ENCODE measurements around the gene SPHK1. TPM values are rescaled to one million over a fixed set of nuclear protein-coding genes. Genes with fewer than 3 reads are reported as not detected.

Gene SPHK1
- total RNA-seq, result 8.5 TPM
- long read RNA-seq, transcript SPHK1-210 (6 exons, 1,821 nt), result major isoform, 11 of 30 reads
- long read RNA-seq, partial matches to known transcripts, result 2 of 30 reads
- long read RNA-seq, other reads (novel, unspliced or antisense), result 12 of 30 reads

GRCh38 chr17:76384222-76384986 is at the start of gene SPHK1:
TSS of gene SPHK1 (plus strand) at chr17:76384609. CDS start at chr17:76385645, 1,036 bp downstream.
- no peak for TF ChIP-seq CTCF (IDR thresholded peaks at IDR 0.05)
- Histone ChIP-seq H3K4me1 (peaks cover 33% of the 10 kb centered on the region), H3K9me3 (no peaks in the 10 kb centered on the region), H3K4me3 (peak within 1 kb of the TSS; percentile 68), H3K27ac (peak within 1 kb of the TSS; percentile 77), H3K36me3 (no peaks in the 10 kb centered on the region), H3K27me3 (no peaks in the 10 kb centered on the region)
- ATAC-seq, result peak; percentile 88
- intact Hi-C loops (cut with DNase I), result no loop called here
- peak; percentile 88 for DNase-seq

- intact Hi-C loops (cut with DNase I), result no loop called here
- DNase-seq (no peak), ATAC-seq (no peak)
- TF ChIP-seq CTCF (IDR thresholded peaks at IDR 0.05), result no peak
- Histone ChIP-seq H3K4me1 (no peaks in the 10 kb centered on the region), H3K27me3 (no peaks in the 10 kb centered on the region), H3K4me3 (no peak overlapping the region), H3K36me3 (peaks cover 13% of the 10 kb centered on the region), H3K9me3 (no peaks in the 10 kb centered on the region), H3K27ac (no peak overlapping the region)
Observed at GRCh38 chr17:76335716-76336381, 48.6 kb upstream of the SPHK1 start.

GRCh38 chr17:76336756-76337412 is 47.5 kb upstream of the SPHK1 start:
- Histone ChIP-seq H3K4me3 (no peak overlapping the region), H3K4me1 (no peaks in the 10 kb centered on the region), H3K27ac (no peak overlapping the region), H3K9me3 (no peaks in the 10 kb centered on the region), H3K27me3 (no peaks in the 10 kb centered on the region), H3K36me3 (peaks cover 4% of the 10 kb centered on the region)
- ATAC-seq (no peak), DNase-seq (no peak)
- intact Hi-C loops (cut with DNase I), result no loop called here
- TF ChIP-seq CTCF (IDR thresholded peaks at IDR 0.05), result no peak

- Histone ChIP-seq H3K27me3 (no peaks in the 10 kb centered on the region), H3K4me1 (no peaks in the 10 kb centered on the region), H3K9me3 (no peaks in the 10 kb centered on the region), H3K36me3 (no peaks in the 10 kb centered on the region), H3K4me3 (no peak overlapping the region), H3K27ac (no peak overlapping the region)
- DNase-seq (no peak), ATAC-seq (no peak)
- intact Hi-C loops (cut with DNase I), result no loop called here
- no peak for TF ChIP-seq CTCF (IDR thresholded peaks at IDR 0.05)
Observed at GRCh38 chr17:76337413-76337777, 47.0 kb upstream of the SPHK1 start.

GRCh38 chr17:76341301-76341700 is 43.1 kb upstream of the SPHK1 start:
- no peak for DNase-seq
- Histone ChIP-seq H3K27ac (no peak overlapping the region), H3K4me3 (no peak overlapping the region), H3K27me3 (no peaks in the 10 kb centered on the region), H3K36me3 (peaks cover 32% of the 10 kb centered on the region), H3K4me1 (no peaks in the 10 kb centered on the region), H3K9me3 (no peaks in the 10 kb centered on the region)
- no peak for ATAC-seq
- intact Hi-C loops (cut with DNase I), result no loop called here
- no peak for TF ChIP-seq CTCF (IDR thresholded peaks at IDR 0.05)
